Progenitor cell of endocrine pancreas (in vitro differentiated cells): ENCODE measurements around the gene CAMK1D. TPM values are rescaled to one million over a fixed set of nuclear protein-coding genes. Genes with fewer than 3 reads are reported as not detected.

Experiments used
- DNase-seq: peaks from one replicate; pipeline ENCODE4 v3.0.0; 2021; ENCODE audit warnings: low spot score; ENCODE audit not compliant: unreplicated experiment
- H3K27ac Mint-ChIP-seq: 2 replicates; pipeline ENCODE4 v1.8.0; 2021; ENCODE audit warnings: mild to moderate bottlenecking, moderate library complexity, mixed read lengths
- H3K27me3 Mint-ChIP-seq: 2 replicates; pipeline ENCODE4 v1.8.0; 2021; ENCODE audit warnings: mixed read lengths
- H3K36me3 Mint-ChIP-seq: 2 replicates; pipeline ENCODE4 v1.8.0; 2022; ENCODE audit warnings: mixed read lengths; ENCODE audit not compliant: insufficient read depth
- H3K4me1 Mint-ChIP-seq: 2 replicates; pipeline ENCODE4 v1.8.0; 2021; ENCODE audit warnings: low read depth, mixed read lengths
- H3K4me3 Mint-ChIP-seq: 2 replicates; pipeline ENCODE4 v1.8.0; 2021; ENCODE audit warnings: low read depth, mild to moderate bottlenecking, moderate library complexity, mixed read lengths
- H3K9me3 Mint-ChIP-seq: 2 replicates; pipeline ENCODE4 v1.8.0; 2021; ENCODE audit warnings: low read depth, mixed read lengths
- total RNA-seq: library from RNA; stranded (reverse); gene quantifications from 2 replicates; pipeline ENCODE4 v1.2.1, GENCODE V29; 2021
- TF ChIP-seq, protein P1 (sequence below): fragments of 200-600 bp; sonication (generic); IDR thresholded peaks from one replicate; pipeline ENCODE4 v1.5.0; 2021; ENCODE audit warnings: antibody characterized with exemption, mild to moderate bottlenecking; ENCODE audit not compliant: unreplicated experiment

Gene CAMK1D
- total RNA-seq, 1 donor from 2014 or later = 10.8 TPM

DNA sequence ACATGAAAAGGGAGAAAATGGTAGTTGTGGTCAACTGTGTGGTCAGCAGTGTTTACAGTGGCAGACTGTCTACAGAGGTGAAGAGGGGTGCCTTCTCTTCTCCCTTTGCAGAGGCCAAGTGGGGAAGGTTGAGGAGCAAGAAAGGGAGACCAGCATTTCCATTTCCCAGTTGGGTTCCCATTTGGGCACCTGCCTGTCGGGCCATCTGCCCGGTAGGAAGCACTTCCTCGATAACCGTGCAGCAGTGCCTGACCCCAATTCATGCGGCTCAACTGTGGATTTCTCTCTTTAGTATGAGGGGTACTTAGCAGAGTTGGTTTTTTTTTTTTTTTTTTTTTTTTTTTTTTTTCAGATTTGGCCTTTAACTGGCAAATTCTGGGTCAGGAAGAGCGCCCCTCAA, 525.2 kb downstream of the CAMK1D start:
- TF ChIP-seq, protein P1, sequence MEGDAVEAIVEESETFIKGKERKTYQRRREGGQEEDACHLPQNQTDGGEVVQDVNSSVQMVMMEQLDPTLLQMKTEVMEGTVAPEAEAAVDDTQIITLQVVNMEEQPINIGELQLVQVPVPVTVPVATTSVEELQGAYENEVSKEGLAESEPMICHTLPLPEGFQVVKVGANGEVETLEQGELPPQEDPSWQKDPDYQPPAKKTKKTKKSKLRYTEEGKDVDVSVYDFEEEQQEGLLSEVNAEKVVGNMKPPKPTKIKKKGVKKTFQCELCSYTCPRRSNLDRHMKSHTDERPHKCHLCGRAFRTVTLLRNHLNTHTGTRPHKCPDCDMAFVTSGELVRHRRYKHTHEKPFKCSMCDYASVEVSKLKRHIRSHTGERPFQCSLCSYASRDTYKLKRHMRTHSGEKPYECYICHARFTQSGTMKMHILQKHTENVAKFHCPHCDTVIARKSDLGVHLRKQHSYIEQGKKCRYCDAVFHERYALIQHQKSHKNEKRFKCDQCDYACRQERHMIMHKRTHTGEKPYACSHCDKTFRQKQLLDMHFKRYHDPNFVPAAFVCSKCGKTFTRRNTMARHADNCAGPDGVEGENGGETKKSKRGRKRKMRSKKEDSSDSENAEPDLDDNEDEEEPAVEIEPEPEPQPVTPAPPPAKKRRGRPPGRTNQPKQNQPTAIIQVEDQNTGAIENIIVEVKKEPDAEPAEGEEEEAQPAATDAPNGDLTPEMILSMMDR = no peak
- Mint-ChIP-seq H3K4me1 (no peaks in the 10 kb centered on the region), H3K4me3 (no peak overlapping the region), H3K9me3 (peaks cover 4% of the 10 kb centered on the region), H3K27ac (no peak overlapping the region), H3K27me3 (peaks cover 3% of the 10 kb centered on the region), H3K36me3 (no peaks in the 10 kb centered on the region)
- no peak for DNase-seq

DNA sequence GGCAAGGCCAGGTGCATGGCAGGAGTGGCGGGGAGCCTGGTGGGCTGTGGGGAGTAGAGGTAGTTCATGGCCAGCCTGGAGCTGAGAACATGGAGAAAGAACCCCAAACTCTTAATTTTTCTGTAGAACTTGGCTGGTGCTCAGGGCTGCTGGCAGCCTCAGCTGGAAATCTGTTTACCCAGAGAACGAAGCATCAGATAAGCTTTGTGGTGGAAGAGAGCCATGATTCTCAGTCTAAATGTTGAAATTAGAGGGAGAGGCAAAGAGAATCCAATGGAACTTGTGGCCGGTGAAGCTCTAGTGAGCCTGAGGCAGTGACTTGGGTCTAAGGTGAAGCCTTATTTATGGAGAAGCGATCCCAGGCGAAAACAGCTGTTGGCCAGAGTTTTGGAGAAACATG, 525.8 kb downstream of the CAMK1D start:
- no peak overlapping the region for H3K27ac Mint-ChIP-seq
- TF ChIP-seq, protein P1 = no peak
- H3K36me3 Mint-ChIP-seq = no peaks in the 10 kb centered on the region
- no peak for DNase-seq
- no peaks in the 10 kb centered on the region for H3K4me1 Mint-ChIP-seq
- H3K27me3 Mint-ChIP-seq = peaks cover 3% of the 10 kb centered on the region
- H3K9me3 Mint-ChIP-seq = peaks cover 7% of the 10 kb centered on the region
- no peak overlapping the region for H3K4me3 Mint-ChIP-seq

DNA sequence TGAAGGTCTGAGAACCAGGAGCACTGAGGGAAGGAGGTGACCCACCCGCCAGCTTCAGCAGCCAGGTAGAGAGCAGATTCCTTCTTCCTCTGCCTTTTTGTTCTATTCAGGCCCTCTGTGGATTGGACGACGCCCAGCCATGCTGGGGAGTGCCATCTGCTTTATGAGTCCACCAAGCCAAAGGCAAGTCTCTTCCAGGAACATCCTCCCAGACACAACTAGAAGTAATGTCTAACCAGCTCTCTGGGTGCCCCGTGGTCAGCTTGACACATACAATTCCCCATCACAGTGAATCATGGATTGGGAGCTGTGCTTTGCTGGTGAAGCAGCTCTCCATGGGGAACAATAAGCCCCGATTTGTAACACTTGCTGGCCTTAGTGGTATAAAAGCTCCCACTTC, 526.9 kb downstream of the CAMK1D start:
- H3K4me1 Mint-ChIP-seq = no peaks in the 10 kb centered on the region
- H3K9me3 Mint-ChIP-seq = peaks cover 7% of the 10 kb centered on the region
- H3K36me3 Mint-ChIP-seq = no peaks in the 10 kb centered on the region
- H3K27me3 Mint-ChIP-seq = peaks cover 3% of the 10 kb centered on the region
- DNase-seq = no peak
- H3K27ac Mint-ChIP-seq = no peak overlapping the region
- H3K4me3 Mint-ChIP-seq = no peak overlapping the region
- TF ChIP-seq, protein P1 = no peak

DNA sequence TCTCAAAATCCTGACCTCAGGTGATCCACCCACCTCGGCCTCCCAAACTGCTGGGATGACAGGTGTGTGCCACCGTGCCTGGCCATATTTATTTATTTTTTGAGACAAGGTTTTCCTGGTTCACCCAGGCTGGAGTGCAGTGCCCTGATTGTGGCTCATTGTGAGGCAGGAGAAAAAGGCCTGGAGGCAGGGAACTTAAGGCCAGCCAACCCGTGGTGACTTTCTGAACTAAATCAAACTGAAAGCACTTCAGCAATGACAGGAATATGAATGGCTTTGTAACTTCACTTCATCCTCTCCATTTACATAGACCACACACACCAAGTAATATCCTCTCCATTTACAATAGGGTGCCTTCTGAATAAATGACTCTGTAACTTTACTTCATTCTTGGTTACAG, 527.8 kb downstream of the CAMK1D start:
- no peak overlapping the region for H3K4me3 Mint-ChIP-seq
- no peak overlapping the region for H3K27ac Mint-ChIP-seq
- no peaks in the 10 kb centered on the region for H3K36me3 Mint-ChIP-seq
- DNase-seq = no peak
- peaks cover 7% of the 10 kb centered on the region for H3K9me3 Mint-ChIP-seq
- peaks cover 3% of the 10 kb centered on the region for H3K27me3 Mint-ChIP-seq
- TF ChIP-seq, protein P1 = no peak
- no peaks in the 10 kb centered on the region for H3K4me1 Mint-ChIP-seq

- Mint-ChIP-seq H3K27me3 (peaks cover 7% of the 10 kb centered on the region), H3K36me3 (no peaks in the 10 kb centered on the region), H3K4me1 (no peaks in the 10 kb centered on the region), H3K27ac (no peak overlapping the region), H3K9me3 (peaks cover 7% of the 10 kb centered on the region), H3K4me3 (no peak overlapping the region)
- TF ChIP-seq, protein P1 = no peak
- no peak for DNase-seq
Observed at GRCh38 chr10:12880423-12880822, 531.1 kb downstream of the CAMK1D start.
